Measurements from ENCODE around the gene MFSD11.
"Not testable (repeated sequence)": the region's sequence is repeated elsewhere in the genome, so short reads cannot be mapped to it uniquely, and the experiment has no call there.

Gene MFSD11

DNA sequence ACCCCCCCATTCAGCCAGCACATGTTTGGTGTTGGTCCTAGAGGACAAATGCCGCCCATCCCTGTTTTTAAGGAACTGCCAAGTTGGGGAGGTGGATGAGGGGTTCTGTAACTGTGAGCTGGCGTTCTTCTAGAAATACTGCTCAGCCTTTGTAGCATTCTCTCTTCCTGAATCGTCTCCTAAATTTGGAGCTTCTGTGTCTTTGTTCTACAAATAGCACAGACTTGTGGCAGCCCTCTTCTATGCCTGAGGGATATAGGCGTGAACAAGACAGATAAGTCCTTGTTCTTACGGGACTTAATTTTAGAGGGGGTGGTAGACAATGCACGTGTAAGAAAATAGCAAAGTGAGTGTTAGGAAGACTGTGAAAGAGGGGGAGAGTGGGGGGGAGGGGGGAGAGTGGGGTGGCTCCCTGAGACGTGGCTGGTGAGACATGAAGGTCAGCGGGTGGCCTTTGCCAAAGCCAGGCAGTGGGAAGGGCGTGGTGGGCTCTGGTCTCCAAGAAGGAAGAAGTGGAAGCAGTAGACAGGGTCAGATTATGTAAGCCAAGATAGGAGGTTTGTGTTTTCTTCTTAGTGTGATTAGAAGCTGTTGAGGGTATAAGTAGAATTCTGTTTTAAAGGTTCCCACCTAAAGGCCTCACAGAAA lies 9.9 kb downstream of the MFSD11 start:
- no peak for DNase-seq (ENCODE audit: low read depth in 2 of 2)

DNA sequence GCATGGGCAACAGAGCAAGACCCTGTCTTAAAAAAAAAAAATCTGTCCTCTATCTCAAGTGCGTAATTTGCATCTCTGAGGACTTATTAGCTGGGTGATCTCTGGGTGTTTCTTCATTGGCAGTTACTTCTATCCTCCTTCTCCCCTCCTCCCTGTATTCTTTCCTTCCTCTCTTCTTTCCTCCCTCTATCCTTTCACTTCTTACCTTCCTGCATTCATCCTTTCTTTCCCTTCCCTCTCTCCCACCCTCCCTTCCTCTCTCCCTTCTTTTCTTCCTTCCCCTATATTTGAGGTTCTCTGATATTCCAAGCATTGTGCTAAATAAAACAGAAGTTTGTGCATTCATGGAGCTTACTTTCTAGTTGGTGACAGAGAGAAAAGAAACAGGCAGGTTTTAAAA lies 10.7 kb downstream of the MFSD11 start:
- no peak for DNase-seq (ENCODE audit: low read depth in 2 of 2)

DNA sequence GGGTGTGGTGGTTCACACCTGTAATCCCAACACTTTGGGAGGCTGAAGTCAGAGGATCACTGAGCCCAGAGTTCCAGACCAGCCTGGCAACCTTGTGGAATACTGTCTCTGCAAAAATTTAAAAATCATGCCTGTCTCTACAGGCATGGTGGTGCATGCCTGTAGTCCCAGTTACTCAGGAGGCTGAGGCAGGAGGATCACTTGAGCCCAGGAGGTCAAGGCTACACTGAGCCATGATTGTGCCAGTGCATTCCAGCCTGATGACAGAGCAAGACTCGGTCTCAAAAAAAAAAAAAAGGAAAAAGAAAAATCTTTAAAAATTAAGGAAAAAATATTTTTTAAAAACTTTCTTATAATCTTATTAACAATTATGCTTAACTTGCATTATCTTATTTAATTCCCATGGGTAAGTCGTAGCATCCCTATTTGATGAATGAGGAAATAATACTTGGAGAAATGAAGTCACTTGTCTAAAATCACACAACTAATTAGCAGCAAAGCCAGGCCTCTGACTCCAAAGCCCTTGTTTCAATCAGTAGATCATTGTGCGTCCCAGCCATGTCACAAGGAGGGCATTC lies 13.6 kb downstream of the MFSD11 start:
- DNase-seq (ENCODE audit: low read depth in 2 of 2) = no peak

DNA sequence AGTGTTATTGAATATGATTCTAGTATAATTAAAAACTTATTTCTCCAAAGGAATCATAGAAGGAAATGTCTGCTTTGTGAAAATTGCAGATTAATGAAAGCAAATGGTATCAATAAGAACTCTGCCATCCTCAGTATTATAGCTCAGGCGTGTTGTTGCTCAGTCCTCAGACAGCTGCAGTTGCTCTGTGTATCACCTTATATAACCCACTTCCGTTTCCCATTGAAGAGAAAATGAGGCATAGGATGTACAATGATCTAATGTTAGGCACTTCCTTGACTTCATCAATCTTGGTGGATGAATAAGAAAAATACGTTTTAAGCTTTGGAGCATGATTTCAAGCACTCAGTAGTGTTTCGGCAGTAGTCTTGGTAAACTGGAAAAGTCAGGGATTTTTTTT lies 14.1 kb downstream of the MFSD11 start:
- no peak for DNase-seq (ENCODE audit: low read depth in 2 of 2)

DNA sequence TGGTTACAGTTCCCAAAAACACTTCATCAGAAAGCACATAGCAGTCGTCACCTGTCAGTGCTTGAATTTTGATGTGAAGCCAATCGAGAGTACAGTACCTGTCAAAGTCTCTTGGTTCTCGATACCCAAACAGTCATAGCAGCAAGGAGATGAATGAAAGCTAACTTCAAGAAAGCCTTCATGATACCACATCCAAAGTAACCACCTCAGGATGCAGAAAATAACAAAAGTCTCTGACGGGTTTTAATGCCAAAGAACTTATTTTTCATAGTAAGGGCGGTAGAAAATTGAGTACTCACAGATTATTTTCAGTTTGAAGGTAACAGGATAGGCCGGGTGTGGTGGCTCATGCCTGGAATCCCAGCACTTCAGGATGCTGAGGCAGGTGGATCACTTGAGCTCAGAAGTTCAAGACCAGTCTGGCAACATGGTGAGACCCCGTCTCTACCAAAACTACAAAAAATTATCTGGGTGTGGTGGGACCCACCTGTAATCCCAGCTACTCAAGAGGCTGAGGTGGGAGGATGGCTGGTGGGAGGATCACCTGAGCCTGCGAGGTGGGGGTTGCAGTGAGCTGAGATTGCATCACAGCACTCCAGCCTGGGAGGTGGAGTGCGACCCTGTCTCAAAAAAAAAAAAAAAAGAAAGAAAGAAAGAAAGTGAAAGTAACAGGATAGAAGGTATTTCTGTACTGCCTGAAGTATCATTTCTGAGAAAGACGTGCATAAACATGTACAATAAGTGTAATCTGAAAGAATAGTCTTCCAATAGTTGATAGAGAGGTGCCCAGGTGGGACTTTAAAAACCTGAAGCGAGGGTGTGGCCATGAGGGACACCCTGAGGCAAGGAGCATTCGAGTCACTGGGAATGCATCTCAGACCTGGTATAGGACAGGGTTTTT lies 15.4 kb downstream of the MFSD11 start:
- no peak for DNase-seq (ENCODE audit: low read depth in 2 of 2)

DNA sequence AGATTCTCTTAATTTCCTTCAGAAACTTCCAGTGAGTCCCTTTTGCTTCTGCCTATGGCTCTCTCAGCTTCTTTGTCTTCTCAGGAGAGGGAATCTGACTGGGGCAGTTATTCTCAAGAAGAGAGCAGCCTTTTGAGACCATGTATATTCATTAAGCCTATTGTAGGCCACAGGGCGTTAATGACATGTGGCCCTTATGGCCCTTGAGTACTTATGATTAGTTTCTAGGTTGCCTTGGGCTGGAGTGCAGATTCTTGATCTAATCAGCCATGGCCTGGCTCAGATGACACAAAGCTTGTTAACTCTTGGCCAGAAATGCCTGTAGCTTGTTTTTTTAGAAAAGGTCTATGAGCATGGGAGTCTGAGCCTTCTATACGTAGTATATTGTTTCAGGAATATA lies 17.4 kb downstream of the MFSD11 start:
- DNase-seq (ENCODE audit: low read depth in 2 of 2) = no peak

DNA sequence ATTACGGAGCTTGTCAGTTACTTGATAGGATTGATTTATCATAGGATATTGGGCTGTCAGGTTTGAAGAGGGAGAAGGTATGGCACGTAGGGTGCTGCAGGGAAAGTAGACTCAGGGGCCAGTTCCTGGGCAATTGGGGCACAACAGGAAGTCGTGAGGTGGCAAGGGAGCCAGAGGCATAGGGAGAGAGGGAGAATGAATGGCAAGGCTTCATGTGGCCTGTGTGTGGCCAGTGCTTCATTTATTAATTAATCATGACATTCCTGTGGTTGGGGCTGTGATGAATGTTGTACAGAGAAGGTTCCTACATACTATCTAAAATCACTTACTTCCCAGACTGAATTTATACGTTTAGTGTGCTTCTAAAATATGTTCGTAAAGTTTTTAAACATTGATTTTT lies 19.3 kb downstream of the MFSD11 start:
- no peak for DNase-seq (ENCODE audit: low read depth in 2 of 2)

DNA sequence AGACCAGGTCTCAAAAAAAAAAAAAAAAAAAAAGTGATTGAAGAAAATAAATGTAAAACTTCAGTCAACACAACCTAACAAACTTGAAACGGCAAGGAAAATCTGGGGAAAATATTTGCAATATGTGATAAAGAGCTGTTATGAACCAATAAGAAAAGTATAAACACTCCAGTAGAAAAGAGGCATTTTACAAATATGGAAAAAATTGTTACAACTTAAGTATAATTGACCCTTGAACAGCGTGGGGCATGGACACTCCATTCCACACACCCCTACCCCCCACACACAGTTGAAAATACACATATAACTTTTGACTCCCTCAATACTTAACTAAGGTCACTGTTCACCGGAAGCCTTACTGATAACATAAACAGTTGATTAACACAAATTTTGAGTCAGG lies 20.7 kb downstream of the MFSD11 start:
- DNase-seq (ENCODE audit: low read depth in 2 of 2) = no peak

DNA sequence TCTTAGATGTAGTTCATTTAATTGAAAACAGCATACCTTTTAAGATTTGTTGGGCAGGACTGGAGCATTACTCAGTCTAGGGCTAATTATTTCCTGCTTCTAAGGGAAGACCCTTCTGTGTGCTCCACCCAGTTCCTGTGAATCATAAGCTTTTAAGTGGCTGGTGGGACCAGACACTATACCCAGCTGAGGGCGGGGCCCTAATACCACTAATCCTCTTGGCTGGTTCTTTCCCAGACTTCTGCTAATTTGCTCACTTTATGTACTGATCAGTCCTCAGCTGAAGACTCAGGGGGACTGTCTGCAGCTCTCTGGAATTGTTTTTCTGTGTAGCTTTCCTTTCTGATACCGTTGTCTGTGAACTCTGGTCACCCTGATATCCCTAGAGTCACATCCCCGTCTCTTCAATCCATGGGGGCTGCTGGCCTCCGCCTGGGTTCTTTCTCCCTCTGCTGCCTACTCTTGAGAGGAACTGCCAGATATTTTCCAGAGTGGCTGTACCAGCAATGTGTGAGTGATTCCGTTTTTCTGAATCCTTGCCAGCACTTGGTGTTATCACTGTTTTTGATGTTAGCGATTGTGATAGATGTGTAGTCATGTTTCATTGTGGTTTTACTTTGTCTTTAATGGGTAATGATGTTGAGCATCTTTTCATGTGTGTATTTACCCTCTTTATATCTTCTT lies 35.1 kb downstream of the MFSD11 start:
- DNase-seq (ENCODE audit: low read depth in 2 of 2) = peak; percentile 18 to 25

DNA sequence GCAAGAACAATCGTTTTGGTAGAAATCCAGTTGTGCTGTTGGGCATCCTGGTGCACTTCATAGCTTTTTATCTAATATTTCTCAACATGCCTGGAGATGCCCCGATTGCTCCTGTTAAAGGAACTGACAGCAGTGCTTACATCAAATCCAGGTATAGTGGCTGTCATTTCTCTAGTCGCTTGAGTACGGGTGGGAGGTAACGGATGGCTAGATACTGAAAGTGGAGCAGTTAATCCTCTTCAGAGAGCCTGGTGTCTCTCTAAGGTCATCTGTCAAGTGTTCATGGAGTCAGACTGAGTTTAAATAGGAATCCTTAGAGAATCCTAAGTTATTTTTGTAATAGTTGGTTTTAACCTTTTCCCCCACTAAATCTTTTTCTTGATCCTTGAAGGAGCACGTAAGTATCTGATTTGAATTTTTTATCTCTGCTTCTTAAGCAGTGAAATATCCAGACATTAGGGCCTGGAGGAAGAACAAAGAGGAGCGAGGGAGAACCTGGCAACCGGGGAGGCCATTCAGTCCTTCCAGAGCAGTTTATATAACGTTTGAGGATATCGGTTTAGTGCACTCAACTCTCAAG lies 37.2 kb downstream of the MFSD11 start:
- no peak for DNase-seq (ENCODE audit: low read depth in 2 of 2)

DNA sequence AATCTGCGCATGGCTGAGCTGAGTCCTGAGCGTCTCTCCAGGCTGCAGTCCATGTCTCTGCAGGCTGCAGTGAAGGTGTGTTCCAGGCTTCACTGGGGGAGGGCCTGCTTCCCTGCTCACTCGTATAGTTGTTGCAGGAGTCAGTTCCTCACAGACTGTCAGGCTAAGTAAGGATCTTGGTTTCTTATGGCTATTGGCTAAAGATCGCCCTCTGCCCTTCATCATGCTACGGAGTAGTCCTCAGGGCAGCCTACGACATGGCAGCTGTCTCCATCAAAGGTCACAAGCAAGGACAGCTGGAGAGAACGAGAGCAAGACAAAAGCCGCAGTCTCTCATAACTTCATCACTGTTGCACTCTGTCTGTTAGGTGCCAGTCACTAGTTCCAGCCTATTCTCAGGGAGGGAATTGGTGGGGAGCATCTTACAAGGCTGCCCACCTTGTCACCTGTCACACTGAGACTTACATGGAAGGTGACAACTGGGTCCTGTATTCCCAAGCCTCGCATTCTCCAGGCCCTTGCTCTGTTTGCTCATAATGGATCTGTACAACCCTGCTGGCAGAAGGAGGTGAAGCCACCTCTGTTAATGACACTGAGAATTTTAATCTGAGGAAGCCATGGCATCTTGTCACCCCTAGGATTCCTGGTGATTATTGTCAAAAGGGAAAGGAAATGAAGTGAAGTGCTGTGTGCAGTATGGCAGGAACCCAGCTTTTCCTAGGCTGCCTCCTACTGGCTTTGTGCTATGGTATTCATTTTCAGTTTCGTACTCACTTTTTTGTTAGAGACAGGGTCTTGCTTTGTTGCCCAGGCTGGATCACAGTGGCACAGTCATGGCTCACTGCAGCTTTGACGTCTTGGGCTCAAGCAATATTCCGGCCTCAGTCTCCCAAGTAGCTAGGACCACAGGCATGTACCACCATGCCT lies 43.4 kb downstream of the MFSD11 start:
- no peak for DNase-seq (ENCODE audit: low read depth in 2 of 2)

DNA sequence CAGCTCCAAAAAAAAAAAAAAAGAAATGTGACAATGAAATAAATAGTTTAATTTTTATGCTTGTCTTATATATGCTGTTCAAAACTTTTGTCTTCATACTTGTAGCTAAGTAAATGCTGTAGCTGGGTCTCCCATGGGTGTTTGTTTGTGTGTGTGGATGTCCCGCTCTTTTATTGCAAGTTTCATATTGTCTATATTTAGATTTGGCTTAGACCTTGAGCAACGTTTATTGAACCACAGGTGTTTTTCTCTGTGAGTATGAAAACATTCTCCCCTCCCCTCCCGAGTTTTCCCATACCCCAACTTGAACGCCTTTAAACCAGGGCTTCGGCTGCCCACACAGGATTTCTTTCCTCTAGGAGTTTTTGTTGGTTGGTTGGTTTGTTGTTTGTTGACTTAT lies 45.2 kb downstream of the MFSD11 start:
- DNase-seq (ENCODE audit: low read depth in 2 of 2) = no peak

DNA sequence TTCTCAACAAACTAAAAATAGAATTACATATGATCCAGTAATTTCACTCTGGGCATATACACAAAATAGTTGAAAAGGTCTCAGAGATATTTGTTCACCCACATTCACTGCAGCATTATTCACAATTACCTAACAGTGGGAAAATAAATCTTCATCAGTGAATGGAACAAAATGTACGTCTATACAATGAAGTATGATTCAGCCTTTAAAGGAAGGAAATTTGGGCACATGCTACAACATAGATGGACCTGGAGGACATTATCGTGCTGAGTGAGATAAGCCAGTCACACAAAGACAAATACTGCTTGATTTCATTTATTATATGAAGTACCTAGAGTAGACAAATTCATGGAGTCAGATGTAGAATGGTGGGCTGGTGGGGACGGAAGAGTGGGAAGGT lies 47.0 kb downstream of the MFSD11 start:
- DNase-seq (ENCODE audit: low read depth in 2 of 2) = no peak

DNA sequence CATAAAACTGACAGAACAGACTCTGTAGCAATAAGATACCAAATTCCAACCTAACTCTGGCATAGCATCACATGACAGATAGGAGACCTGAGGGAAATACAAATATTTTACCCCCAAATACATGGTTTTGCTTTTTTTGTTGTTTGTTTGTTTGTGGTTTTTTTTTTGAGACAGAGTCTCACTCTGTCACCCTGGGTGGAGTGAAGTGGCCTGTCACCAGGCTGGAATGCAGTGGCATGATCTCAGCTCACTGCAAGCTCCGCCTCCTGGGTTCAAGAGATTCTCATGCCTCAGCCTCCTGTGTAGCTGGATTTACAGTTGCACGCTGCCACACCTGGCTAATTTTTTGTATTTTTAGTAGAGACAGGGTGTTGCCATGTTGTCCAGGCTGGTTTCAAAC lies 49.9 kb downstream of the MFSD11 start:
- DNase-seq (ENCODE audit: low read depth in 2 of 2) = not testable (repeated sequence)

DNA sequence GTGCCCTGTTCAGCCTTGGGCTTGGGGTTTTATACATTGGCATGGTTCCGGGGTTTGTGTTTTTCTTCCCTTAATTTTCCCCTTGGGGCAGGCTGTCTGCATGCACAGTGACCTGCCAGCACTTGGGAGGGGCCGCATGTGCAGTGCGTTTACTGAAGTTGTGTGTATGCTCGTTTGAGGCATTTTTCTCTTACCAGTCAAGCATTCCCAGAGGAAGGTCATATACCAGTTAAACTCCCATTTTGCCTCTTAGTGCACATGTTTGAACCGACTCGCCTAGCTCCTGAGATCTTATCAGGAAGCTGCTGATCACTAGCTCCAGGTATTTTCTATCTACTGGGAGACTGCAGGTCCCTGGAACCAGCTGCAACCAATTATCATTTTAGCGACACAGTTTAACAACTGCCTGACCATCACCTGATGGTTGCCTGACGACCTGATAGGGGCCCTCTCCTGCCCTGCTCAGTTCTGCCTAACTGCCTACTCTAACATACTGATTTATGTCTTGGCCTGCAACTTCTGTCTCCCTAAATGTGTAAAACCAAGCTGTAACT lies 51.4 kb downstream of the MFSD11 start:
- no peak for DNase-seq (ENCODE audit: low read depth in 2 of 2)

DNA sequence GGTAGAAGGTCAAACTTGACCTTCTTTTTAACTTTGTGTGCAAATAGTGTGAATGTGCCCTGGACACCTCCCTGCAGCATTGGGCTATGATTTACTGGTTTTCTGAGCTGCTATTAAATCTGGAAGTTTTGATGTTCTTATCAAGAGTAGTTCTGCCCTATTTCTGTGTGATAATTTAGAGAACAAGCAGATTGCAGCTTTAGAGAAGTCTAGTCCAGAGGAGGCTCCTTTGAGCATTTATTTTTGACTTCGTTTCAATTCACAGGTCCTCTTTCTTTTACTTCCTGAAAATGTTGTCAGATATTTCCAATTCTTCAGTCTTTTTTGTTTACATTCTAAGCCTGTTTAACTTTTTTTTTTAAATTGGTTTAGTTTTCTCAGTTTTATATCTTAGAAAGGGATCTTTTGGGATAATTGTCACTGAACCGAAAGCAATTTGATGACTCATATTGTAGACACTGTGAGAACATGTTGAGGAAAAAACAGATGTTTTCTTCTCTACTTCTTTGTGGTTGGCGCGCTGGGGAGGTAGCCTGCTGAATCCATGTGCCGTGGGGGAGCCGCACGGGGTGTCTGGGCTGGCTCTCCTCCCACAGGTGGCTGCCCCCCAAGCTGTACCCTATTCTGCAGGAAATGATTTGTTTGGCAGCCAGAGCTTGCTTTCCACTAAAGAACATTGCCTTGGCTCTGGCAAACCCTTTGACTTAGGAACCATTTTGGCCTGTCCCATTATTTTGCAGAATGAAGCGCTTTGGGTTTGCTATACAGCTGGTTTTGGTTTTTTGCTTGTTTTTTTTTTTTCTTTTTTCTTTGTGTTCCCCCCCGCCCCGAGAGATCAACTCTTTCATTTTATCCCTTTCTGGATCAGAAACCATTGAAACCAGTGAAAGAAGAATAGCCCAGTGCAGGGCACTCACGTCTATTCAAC lies 53.4 kb downstream of the MFSD11 start:
- DNase-seq (ENCODE audit: low read depth in 2 of 2) = peak in 1 of 2 donors; percentile 11

DNA sequence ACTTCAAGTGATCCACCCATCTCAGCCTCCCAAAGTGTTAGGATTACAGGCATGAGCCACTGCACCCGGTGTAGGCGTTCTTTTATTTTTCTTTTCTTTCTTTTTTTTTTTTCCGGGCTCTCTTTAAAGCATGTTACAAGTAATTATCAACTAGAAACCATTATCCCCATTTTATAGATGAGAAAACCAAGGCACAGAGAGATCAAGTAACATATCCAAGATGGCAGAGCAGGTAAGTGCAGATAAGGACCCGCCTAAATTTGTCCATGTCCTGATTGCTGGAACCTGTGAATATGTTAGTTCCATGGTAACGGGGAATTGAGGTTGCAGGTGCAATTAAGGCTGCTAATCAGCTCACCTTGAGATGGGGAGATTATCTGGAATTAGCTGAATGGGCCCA lies 54.4 kb downstream of the MFSD11 start:
- DNase-seq (ENCODE audit: low read depth in 2 of 2) = no peak

DNA sequence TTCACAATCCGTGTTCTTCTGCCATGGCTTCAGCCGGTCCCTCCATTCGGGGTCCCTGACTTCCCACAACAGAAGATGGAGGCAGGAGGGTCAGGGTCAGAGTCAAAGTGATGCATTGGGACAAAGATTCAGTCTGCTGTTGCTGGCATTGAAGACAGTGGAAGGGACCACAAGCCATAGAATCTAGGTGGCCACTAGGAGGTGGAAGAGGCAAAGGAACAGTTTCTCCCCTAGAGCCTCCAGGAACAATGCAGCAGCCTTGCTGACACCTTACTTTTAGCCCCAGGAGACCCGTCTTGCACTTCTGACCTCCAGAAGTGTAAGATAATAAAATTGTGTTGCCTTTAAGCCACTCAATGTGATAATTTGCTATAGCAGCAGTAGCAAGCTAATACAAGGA lies 55.9 kb downstream of the MFSD11 start:
- DNase-seq (ENCODE audit: low read depth in 2 of 2) = no peak

DNA sequence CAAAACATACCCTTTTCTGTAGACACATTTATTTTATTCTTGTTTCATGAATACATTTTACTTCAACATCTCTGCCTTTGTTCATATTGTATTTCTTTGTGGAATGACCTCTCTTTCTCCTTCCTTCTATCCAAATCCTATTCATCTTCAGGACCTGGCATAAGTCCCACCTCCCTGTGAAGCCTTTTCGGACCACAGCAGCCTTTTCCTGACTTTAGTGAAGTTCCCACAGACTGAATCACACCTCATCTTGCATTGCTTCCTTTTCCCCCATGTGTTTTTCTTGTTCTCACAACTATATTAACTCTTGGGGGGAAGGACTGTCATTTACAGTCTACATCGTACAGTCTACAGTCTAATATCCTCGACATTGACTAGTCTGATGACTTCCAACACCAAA lies 58.2 kb downstream of the MFSD11 start:
- no peak for DNase-seq (ENCODE audit: low read depth in 2 of 2)

Data from stimulated activated CD4-positive, alpha-beta T cell treated with anti-CD3 and anti-CD28 coated beads, Interleukin-1b, Interleukin-23, amount 100 ng/mL, for 4 hours (primary cell).